AG10803 (cell line): ENCODE measurements around the gene SMURF2.
A peak's percentile ranks its signal among the peaks of the same experiment; 100 is the strongest.
"Not testable (repeated sequence)": the region's sequence is repeated elsewhere in the genome, so short reads cannot be mapped to it uniquely, and the experiment has no call there.

ENCODE experiments used
- DNase-seq: peaks from one replicate; pipeline ENCODE4 v3.0.0; 2010; ENCODE audit warnings: low read depth
- H3K4me3 ChIP-seq: 2 replicates; pipeline ENCODE4 v1.5.1; 2011; ENCODE audit warnings: mild to moderate bottlenecking, low read length, control low read depth
- TF ChIP-seq, protein P1 (sequence below): conservative IDR thresholded peaks from 2 replicates; pipeline ENCODE4 v1.5.1; 2011; ENCODE audit warnings: mild to moderate bottlenecking, low read length, control low read depth, inconsistent platforms

Gene SMURF2

DNA sequence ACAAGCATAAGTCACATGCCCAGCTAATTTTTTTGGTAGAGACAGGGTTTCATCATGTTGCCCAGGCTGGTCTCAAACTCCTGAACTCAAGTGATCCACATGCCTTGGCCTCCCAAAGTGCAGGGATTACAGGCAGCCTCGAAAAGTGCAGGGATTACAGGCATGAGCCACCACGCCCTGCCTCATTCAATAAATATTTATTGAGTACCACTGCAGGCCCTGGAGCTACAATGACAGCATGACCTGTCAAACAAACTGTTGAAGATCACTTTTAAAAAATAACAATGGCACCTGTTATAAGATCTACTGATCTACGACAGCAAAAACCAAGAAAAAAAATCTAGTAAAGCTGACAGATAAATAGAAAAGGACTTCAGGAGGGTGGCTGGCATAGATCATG, 79.1 kb downstream of the SMURF2 start:
- DNase-seq = no peak
- TF ChIP-seq, protein P1, sequence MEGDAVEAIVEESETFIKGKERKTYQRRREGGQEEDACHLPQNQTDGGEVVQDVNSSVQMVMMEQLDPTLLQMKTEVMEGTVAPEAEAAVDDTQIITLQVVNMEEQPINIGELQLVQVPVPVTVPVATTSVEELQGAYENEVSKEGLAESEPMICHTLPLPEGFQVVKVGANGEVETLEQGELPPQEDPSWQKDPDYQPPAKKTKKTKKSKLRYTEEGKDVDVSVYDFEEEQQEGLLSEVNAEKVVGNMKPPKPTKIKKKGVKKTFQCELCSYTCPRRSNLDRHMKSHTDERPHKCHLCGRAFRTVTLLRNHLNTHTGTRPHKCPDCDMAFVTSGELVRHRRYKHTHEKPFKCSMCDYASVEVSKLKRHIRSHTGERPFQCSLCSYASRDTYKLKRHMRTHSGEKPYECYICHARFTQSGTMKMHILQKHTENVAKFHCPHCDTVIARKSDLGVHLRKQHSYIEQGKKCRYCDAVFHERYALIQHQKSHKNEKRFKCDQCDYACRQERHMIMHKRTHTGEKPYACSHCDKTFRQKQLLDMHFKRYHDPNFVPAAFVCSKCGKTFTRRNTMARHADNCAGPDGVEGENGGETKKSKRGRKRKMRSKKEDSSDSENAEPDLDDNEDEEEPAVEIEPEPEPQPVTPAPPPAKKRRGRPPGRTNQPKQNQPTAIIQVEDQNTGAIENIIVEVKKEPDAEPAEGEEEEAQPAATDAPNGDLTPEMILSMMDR = no peak

DNA sequence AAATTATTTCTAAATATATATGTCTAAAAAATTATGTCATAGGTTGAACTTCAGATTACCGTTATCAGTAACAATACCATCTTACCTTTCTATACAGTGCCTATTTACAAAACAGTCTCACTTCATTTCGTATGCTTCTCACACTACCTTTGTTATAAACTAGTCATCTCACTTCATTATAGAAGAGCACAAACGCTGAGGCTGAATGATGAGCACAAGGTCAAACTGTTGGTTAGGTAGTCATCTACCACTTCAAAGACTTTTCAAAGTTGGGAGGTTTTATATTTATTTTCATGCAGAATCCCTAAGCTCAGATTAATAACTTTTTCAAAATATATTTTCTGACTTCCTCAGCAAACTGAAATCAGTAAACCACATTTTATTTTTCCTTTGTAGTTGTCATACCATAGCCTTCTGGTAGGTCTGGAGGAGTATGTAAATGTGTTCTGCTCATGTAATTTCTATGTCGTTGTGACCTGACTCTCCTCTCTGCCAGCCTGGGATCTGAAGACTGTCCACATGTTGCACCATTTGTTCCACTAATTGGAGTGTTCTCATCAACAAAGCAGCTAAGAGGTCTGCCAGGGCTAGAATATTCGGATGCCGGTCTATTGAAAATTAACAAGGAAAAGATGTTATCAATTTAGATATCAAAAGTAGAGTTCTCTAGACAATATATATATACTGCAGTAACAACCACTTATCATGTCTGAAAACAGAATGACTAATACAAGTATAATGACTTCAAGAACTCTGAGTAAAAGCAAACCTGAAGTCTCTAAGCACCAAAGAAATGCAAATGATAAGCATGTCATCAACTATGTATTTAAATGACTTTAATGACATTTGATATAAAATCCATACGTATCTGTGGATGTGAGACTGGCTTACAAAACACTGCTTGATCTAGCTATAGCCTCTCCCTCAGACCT, 81.5 kb downstream of the SMURF2 start:
- DNase-seq = peak; percentile 65
- H3K4me3 ChIP-seq = no peak overlapping the region
- TF ChIP-seq, protein P1 = no peak

More for the DNA sequence above, 79.1 kb downstream of the SMURF2 start:
- no peak overlapping the region for H3K4me3 ChIP-seq

DNA sequence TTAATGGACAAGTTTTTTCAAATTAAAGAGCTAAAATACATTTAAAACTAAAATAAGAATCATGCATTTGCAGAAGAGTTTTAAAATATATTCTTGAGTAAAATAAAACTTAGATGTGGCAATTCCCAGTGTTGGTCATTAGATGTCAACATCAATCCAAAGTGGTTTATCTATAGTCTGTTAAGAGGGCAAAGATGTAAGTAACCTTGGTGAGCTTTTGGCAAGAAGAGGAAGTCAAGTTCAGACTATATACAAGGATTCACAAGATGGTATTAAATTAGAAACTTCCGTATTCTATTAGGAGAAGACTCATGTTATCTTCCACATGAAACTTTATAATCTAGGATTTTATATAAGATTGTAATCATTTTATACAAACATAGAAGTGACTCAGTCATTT, 82.2 kb downstream of the SMURF2 start:
- no peak for DNase-seq

DNA sequence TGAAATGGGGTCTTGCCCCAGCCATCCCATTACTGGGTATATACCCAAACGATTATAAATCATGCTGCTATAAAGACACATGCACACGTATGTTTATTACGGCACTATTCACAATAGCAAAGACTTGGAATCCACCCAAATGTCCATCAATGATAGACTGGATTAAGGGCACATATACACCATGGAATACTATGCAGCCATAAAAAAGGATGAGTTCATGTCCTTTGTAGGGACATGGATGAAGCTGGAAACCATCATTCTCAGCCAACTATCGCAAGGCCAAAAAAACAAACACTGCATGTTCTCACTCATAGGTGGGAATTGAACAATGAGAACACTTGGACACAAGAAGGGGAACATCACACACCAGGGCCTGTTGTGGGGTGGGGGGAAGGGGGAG, 85.1 kb downstream of the SMURF2 start:
- H3K4me3 ChIP-seq = not testable (repeated sequence)

More for the DNA sequence above, 82.2 kb downstream of the SMURF2 start:
- H3K4me3 ChIP-seq = no peak overlapping the region
- TF ChIP-seq, protein P1 = no peak

DNA sequence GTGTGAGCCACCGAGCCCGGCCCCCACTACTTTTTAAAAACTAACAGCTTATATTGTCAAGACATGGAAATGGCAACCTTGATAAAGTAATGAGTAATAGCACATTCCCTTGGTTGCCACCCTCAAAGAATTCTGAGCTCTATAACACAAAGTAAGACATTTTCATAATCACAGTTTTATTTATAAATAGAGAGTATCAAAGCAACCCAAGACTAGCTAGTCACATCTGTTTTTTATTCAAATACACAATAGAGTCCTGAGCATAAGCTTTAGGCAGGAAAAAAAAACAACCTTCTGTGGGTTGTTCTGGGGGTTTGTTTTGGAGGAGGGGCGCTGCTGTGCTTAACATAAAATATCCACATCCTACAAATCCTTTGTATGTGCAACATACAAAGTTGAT, 86.7 kb downstream of the SMURF2 start:
- H3K4me3 ChIP-seq = no peak overlapping the region
- TF ChIP-seq, protein P1 = no peak
- DNase-seq = peak; percentile 36

More for the DNA sequence above, 85.1 kb downstream of the SMURF2 start:
- not testable (repeated sequence) for DNase-seq

DNA sequence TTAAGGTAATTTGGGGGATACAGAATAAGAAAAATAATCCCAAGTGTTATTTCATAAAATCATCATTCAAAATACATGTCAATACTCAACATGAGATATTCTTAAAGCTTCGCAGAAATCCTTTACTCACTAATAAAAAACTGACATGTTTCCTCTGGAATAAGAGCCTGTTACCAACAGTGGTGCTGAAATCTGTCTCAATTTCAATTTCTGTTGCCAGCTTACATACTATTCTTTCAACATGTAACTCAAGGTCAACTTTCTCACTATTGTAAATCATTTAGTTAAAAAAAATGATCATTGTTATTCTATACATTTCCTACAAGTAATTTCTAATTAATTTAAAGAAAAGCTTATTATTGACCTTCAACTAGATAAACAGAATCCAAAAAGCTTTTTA, 87.5 kb downstream of the SMURF2 start:
- DNase-seq = peak; percentile 36
- TF ChIP-seq, protein P1 = no peak
- no peak overlapping the region for H3K4me3 ChIP-seq

DNA sequence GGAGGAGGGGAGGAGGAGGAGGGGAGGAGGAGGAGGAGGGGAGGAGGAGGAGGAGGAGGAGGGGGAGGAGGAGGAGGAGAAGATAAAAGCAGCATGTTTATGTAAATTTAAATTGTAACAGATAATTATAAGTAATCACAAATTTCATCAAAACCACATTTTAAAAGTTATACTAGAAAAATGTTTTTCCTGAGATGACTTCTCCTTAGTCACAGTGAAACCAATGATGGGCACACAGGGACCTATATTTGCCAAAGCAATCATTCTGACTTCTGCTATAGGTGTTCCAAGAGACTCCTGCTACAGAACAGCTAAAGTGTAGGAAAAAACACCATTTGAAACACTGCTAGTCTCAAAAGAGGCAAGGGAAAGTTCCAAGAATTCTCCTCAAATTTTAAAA, 88.9 kb downstream of the SMURF2 start:
- no peak for DNase-seq
- TF ChIP-seq, protein P1 = no peak

More for the DNA sequence above, 88.9 kb downstream of the SMURF2 start:
- H3K4me3 ChIP-seq = no peak overlapping the region
